HG03342 (cell line): ENCODE results near the gene NLRP1.
"Not testable (repeated sequence)": the region's sequence is repeated elsewhere in the genome, so short reads cannot be mapped to it uniquely, and the experiment has no call there.

Experiments
- ATAC-seq: cut with Tn5 transposase; IDR thresholded peaks from one replicate; pipeline ENCODE4 v1.9.1; 2021; ENCODE audit warnings: mild to moderate bottlenecking, moderate library complexity; ENCODE audit not compliant: unreplicated experiment

NLRP1 gene

DNA sequence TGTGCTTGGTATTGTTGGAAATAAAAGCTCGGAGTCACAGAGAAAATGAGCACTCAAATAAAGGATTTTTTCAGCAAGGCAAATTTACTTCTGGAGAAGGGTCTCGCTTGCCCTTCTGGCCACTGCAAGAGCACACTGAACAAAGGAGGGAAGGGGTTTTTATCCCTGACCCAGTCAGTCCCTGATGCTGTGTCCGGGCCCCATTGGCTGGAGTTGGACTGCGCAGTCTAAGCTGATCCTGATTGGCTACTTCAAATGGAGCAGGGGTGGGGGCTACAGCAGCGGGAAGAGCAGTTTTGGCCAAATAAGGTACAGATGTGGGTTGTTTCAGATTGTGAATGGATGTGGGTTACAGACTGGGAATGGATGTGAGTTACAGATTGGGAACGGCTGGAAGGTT lies 4.3 kb upstream of the NLRP1 start:
- ATAC-seq = no peak

DNA sequence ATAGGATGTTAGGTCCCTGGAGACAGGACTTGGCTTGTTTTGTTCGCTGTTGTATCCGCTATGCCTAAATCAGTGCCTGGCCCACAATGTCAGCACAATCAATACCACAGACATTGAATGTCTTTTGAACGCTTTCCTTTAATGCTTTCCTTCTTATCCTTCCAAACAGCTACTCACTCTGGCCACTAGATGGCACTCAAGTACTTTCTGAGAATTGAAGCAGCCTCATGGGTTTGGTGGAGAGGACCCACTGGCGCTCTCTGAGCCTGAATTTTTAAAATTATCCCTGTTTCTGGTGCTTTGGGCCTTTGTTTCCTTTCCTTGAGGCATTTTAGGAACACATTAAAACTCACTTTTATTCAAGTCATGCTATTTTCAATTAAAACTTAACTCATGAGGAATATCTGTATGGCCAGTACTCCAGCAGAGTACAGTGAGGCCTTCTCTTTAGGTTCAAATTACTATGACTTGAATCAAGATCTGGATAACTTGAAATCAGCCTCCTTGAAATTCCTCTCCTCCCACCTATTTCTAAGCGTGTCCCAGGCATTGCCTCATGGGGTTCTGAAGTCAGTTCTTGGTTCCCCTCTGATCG lies 3.2 kb upstream of the NLRP1 start:
- no peak for ATAC-seq

DNA sequence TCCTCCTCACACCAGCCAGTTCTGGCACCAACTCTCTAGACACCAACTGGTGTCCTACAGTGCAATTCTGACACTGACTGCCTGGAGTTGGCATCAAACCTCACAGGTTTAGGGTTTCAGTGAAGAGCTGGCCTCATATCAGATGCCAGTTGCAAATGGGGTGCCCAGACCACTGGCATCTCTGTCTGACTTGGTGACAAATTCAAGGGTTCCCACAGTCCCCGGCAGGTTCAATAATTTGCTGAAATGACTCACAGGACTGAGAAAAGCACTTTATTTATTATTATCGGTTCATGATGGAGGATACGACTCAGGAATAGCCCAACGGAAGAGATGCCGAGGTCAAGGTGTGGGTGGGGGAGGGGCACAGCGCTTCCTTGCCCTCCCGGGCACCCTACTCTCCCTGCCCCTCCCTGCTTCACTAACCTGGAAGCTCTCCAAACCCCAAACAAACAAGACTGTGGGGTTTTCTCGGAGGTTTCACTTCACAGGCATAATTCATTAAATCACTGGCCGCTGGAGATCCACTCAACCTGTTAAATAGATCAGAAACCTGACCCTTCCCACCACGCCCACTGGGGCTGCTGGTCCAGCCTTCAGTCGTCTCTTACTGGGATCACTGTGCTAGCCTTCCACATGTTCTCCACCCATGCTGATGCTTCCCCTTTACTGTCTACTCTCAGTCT lies 1.7 kb upstream of the NLRP1 start:
- ATAC-seq = no peak

DNA sequence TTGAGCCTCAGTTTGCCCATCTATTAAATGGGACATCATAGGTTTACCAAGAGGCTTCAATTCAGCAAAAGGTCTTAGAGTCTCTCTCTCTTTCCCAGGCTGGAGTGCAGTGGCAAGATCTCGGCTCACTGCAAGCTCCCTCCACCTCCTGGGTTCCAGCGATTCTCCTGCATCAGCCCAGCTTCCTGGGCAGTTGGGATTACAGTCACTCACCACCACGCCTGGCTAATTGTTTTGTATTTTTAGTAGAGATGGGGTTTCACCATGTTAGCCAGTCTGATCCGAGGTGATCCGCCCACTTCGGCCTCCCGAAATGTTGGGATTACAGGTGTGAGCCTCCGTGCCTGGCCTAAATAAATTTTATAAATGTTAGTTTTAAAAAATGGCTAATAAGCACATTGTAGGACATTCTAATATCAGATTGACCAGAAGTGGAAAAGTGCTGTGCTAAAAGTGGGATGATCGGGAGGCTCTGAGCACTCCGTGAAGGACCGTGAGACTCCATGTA lies 1.0 kb upstream of the NLRP1 start:
- no peak for ATAC-seq

DNA sequence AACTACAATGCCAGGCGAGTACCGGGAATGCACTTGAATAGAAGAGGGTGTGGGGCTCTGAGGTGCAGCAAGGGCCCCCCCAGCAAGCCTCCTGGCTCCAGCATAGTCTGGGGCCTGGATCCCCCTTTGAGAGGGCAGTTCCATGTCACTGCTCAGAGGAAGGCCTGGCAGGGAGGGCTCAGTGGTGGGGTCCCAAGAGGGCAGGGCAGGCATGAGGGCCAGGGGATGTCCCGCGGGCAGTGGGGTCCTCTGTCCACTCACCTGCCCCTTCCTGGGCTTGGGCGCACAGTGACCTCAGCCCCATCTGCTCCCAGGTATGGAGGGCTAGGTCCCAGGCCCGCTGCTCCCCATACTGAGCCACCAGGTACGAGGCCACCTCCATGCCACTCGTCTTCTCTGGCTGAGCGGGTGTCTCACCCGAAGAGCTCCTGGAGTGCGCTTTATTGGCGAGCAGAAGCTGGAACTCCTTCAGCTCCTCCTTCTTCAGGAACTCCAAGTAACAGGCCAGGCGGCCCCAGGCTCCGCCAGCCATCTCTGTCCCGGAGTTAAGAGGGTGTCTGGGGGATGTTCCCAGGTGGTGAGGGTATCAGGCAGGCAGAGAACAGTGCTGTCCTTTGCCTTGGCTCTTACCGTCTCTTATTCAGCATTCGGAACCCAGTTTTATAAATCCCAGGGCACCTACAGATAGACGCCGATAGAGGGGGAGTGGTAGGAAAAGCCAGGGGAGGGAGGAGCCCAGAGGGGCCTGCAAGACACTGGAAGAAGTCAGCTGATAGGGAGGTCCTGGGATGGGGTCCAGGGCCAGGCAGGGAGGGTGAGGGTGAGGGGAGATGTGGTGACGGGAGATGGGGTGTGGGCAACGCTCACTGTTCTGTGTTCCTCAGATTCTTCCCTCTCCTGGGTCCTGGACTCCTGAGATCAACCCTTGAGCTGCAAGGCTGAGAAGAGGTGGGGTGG lies 605 bp downstream of the NLRP1 start:
- ATAC-seq = no peak

DNA sequence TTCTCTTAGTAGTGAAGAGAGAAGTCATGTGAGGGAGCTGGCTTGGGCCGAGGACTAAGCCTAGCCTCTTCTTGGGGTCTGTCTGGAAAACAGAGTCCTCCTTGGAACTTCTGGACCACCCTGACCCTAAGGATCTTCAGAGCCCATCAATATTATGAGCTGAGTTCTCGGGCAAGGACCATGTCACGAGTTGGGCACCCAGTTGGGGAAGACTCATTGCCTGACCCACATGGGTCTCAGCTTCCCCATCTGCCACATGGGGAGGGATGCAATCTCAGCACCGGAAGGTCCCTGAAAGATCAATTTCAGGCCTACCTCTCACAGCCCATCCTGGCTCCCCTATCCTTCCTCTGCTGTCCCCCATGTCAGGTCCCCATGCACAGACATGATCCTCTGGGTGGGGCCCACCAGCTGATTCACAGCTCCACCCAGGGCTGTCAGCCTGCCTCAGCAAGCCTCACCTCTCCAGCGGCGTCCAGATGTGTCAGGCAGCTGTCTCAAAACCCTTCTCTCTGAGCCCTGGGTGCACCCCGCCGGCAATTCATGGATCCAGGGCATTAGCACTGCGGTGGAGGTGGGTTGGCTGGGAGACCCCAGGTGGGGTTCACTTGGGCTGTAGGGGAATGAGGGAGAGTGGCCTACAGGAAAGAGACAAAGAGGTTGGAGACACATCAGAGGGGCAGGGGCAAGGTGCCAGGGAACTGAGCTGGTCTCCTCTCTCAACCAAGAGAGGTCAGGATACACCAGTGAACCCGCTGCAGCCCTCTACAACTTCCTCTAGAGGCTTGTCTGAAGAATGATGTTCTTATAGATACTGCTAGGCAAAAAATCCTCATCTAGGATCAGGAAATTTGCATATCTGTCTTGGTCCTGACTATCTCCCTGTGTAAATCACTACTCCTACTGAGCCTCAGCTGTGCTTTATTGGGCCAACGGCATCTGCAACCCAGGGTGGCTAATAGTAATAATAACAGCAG lies 1.8 kb downstream of the NLRP1 start:
- ATAC-seq = no peak

DNA sequence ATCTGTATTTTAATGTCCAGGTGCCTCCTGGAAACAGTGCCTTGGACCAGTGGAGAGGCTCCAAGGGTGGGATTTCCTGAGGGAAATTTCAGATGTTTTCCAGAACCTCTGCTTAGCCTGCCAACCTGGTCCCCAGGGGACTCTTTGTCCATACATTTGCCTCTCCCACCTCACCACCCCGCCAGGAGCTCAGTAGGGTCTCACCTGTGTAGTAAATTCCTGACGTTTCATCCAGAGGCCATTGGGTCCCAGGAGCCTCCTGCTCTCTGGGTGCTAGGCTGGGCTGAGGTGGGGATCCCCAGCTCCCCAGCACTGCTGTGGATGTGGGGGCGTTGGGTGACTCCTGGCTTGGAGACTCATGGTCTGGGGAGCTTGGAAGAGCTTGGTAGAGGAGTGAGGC lies 2.7 kb downstream of the NLRP1 start:
- no peak for ATAC-seq

DNA sequence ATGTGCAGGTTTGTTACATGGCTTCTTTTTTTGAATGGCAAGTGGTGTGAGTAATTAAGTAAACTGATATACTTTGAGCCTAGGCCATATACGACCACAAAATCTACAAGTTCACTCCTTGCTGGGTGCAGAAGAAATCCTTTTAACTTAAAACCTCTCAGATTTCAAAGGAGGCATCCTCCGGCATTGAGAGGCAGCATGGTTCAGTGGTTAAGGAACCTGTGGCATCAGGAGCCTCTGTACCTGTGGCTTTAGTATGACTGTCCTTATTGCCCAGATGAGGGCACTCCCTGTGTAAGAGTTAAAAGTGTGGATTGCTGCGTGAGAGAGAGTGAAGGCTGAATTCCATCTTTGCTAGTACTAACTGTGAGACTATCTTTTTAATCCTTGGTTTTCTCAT lies 3.3 kb downstream of the NLRP1 start:
- ATAC-seq = no peak

DNA sequence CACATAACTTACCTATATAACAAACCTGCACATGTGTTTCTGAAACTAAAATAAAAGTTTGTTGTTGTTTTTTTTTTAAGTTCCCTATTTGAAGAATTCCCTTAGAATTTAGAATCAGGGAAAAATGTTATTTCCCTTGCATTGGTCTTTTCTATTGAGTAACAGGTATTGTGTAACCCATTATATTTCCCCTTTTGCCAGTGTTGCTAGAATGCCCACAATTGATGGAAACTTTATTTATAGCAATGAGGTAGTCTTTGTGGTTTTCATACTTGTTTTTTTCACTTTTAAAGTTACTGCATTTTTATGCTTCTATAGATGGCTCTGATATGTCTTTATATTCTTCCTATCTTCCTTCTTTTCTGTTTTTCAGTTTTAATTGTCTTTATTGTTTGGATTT lies 3.9 kb downstream of the NLRP1 start:
- no peak for ATAC-seq

DNA sequence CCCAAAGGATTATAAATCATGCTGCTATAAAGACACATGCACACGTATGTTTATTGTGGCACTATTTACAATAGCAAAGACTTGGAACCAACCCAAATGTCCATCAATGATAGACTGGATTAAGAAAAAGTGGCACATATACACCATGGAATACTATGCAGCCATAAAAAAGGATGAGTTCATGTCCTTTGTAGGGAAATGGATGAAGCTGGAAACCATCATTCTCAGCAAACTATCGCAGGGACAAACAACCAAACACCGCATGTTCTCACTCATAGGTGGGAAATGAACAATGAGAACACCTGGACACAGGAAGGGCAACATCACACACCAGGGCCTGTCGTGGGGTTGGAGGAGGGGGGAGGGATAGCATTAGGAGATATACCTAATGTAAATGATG lies 5.5 kb downstream of the NLRP1 start:
- not testable (repeated sequence) for ATAC-seq

DNA sequence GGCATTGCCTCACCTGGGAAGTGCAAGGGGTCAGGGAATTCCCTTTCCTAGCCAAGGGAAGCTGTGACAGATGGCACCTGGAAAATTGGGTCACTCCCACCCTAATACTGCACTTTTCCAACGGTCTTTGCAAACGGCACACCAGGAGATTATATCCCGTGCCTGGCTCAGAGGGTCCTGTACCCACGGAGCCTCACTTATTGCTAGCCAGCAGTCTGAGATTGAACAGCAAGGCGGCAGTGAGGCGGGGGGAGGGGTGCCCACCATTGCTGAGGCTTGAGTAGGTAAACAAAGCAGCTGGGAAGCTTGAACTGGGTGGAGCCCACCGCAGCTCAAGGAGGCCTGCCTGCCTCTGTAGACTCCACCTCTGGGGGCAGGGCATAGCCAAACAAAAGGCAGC lies 11.3 kb downstream of the NLRP1 start:
- not testable (repeated sequence) for ATAC-seq

DNA sequence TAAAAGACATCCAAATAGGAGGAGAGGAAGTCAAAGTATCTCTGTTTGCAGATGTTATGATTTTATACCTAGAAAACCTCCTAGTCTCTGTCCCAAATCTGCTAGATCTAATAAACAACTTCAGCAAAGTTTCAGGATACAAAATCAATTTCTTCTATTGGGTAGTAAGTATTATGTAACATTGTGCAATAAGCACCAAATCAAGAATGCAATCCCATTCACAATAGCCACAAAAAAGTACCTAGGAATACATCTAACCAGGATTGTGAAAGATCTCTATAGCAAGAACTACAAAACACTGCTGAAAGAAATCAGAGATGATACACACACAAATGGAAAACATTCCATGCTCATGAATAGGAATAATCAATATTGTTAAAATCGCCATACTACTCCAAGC lies 13.0 kb downstream of the NLRP1 start:
- ATAC-seq = no peak

DNA sequence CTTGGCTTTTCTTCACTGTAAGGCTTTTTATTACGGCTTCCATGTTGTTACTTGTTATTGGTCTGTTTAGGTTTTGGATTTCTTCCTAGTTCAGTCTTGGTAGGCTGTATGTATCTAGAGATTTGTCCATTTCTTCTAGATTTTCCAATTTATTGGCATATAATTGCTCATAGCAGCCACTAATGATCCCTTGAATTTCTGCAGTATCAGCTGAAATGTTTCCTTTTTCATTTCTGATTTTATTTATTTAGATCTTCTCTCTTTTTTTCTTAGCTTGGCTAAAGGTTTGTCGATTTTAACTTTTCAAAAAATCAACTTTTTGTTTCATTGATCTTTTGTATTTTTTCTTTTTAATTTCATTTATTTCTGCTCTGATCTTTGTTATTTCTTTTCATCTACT lies 18.5 kb downstream of the NLRP1 start:
- no peak for ATAC-seq

DNA sequence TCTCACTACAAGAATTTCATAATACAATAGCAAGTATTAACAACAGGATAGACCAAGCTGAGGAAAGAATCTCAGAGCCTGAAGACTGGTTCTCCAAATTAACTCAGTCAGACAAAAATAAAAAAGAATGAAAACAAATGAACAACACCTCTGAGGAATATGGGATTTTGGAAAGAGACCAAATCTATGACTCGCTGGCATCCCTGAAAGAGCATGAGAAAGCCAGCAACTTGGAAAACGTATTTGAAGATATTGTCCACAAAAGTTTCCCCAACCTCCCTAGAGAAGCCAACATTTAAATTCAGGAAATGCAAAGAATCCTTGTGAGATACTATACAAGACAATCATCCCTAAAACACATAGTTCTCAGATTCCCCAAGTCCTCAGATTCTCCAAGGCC lies 20.9 kb downstream of the NLRP1 start:
- no peak for ATAC-seq

DNA sequence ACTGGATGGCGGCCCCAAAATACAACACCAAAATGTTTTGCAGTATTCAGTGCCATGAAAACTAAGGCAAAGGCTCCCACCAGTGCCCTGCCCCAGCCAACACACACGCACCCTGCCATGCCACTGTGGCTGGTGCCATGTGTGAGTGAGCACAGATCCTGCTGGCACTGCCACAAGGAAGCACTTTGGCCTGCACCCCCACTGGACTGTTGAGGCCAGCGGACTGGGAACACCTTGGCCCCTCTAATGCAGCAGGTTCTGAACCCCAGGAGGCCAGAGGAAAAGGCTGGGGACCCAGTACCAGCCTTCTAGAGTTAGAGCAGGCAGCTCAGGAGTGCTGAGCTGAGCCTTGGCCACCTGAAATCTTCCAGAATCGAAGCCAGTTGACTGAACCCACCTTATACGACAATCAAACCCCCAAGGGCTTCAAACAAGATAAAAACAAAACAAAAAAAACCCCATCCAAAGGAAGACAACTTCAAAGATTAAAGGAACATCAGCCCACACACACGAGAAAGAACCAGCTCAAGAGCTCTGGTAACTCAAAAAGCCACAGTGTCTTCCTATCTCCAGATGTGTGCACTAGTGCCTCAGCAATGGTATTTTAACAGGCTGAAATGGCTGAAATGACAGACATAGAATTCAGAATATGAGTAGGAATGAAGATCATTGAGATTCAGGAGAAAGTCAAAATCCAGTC lies 21.5 kb downstream of the NLRP1 start:
- no peak for ATAC-seq

DNA sequence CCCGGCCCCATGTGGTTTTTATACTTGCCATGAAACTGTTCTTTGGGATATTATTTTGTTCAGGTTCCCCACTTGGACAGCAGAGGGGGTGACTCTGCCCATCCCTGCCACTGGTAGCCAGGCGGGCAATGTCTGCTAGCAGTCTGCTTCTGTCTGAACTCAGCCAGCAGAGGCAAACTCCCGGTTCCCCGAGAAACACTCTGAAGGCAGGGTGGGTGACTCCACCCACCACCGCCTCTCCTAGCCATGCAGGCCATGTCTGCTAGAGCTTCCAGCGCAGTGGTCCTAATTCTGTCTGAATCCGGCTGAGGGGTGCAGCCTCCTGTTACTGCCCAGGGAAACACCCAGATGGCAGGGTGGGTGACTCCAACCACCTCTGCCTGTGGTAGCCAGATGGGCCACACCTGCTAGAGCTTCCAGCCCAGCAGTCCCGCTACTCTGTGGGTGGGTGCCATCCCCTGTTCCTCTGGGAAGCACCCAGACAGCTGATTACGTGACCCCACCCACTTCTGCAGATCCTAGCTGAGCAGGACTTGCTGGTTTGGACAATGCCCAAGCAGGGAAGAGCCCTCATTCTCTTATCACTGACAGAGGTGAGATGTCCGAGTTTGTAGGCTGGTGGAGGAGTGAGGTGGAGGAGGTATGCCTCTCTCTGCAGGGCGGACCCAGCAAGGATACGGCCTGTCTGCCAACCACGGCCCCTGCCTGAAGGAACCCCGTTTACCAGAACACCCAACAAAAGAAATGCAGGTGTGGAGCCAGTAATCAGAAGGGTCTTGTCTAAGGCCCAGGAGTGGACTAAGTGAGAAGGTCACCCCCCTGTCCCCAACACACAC lies 22.4 kb downstream of the NLRP1 start:
- no peak for ATAC-seq

DNA sequence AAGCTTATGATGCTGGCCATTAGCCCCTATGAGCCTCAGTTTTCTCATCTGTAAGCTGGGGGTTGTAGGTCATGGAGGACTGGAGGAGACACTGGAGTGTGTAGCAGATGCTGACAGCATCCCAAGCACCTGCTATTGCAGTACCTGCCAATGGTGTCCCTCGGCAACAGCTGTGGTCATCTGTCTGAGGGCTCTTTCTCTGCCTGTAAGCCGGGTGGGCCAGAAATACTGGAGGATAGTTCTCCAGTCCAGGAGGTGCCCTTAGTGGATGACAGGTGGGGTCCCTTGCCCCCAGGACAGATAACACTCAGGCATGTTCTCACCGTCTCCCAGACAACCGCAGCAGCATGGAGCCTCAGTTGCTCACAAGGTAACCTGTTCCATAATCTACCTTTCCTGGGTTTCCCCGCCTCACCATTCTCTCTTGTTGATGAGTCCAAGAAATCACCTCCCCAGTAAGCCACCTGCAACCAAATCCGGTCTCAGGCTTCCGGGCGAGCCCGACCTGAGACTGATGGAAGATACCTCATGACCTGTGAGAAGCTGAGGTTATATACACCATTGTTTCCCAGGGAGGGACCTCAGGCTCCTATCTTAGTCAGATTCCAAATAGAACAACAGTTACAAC lies 23.8 kb downstream of the NLRP1 start:
- no peak for ATAC-seq
